PC-9 (cell line): ENCODE results near the gene GTF3C1.

ENCODE experiments used
- EZH2 ChIP-seq: fragments of 200-600 bp; sonication (generic); IDR thresholded peaks from 2 replicates; pipeline ENCODE4 v1.8.0; 2017; ENCODE audit warnings: antibody characterized with exemption, low read depth
- TF ChIP-seq, protein P1 (sequence below): fragments of 200-600 bp; sonication (generic); conservative IDR thresholded peaks from 2 replicates; pipeline ENCODE4 v1.6.1; 2017; ENCODE audit warnings: mixed run types, antibody characterized with exemption, mild to moderate bottlenecking, moderate library complexity

GRCh38 chr16:27483624-27484023 lies 66.1 kb downstream of the GTF3C1 start:
- TF ChIP-seq, protein P1, sequence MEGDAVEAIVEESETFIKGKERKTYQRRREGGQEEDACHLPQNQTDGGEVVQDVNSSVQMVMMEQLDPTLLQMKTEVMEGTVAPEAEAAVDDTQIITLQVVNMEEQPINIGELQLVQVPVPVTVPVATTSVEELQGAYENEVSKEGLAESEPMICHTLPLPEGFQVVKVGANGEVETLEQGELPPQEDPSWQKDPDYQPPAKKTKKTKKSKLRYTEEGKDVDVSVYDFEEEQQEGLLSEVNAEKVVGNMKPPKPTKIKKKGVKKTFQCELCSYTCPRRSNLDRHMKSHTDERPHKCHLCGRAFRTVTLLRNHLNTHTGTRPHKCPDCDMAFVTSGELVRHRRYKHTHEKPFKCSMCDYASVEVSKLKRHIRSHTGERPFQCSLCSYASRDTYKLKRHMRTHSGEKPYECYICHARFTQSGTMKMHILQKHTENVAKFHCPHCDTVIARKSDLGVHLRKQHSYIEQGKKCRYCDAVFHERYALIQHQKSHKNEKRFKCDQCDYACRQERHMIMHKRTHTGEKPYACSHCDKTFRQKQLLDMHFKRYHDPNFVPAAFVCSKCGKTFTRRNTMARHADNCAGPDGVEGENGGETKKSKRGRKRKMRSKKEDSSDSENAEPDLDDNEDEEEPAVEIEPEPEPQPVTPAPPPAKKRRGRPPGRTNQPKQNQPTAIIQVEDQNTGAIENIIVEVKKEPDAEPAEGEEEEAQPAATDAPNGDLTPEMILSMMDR = no peak
- TF ChIP-seq EZH2 = no peak
